Measurements from ENCODE around the gene CACNA1B.

CACNA1B gene

DNA sequence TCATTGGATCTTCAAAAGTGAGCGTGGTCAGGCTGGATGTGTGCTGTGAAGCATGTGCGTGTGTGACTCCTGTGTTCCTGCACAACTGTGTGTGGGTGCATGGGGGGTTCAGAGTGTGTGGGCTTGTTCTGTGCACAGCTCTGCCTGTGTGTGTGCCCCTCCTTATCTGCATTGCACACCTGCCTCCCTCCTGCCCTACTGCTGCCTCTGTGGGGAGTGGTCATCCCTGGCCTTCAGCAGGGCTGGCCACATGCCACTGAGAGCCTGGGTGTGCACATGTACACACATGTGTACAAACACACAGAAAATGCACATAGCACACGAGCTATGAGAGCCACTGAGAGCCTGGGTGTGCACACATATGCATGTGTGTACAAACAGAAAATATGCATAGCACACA lies 92.1 kb downstream of the CACNA1B start:
- no peak for DNase-seq

DNA sequence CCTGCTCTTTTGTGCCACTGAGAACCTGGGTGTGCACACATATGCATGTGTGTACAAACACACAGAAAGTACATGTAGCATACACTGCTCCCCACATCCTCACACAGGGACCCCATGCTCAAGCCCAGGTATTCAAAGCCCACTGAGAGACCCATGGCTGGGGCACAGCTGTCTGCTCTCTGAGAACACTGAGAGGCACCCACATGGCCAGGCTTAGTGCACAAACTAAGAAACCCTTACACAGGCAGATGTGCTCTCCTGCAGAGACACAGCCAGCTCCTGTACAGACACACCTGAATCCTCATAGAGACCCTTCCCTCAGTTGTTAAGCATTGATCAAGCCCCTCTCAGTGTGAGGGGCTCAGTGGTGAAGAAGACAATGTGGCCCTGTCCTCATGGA lies 92.5 kb downstream of the CACNA1B start:
- DNase-seq, result no peak

DNA sequence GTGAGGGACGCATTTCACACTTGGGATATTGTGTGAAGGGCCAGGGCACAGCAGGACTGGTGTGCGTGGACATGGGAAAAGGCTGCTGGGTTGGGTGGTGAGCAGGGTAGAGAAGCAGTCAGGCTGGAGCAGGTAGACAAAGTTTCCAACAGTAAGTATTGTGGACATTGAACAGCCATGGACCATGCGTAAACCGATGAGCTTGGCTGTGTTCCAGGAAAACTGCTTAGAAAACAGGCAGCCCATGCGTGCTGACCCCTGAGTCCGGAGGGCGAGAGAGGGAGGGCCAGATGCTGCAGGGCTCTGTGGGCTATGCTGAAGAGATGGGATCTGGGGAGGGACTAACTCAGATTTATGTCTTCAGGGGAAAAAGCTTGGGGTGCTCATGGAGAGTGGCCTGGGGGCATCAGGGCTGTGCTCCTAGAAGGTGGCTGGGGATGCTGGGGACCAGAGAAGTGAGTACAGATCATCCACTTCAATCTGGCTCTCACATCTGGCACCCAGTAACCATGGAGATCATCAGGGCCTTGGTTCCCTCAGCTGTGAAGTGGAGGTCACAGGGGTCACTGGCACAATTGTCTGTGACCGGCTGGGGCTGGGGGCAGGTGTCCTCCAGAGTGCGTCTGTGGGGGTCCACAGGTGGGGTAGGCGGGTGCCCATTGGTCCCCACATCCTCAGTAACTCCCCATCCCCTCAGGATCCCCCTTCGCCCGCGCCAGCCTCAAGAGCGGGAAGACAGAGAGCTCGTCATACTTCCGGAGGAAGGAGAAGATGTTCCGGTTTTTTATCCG lies 93.3 kb downstream of the CACNA1B start:
- no peak for DNase-seq

DNA sequence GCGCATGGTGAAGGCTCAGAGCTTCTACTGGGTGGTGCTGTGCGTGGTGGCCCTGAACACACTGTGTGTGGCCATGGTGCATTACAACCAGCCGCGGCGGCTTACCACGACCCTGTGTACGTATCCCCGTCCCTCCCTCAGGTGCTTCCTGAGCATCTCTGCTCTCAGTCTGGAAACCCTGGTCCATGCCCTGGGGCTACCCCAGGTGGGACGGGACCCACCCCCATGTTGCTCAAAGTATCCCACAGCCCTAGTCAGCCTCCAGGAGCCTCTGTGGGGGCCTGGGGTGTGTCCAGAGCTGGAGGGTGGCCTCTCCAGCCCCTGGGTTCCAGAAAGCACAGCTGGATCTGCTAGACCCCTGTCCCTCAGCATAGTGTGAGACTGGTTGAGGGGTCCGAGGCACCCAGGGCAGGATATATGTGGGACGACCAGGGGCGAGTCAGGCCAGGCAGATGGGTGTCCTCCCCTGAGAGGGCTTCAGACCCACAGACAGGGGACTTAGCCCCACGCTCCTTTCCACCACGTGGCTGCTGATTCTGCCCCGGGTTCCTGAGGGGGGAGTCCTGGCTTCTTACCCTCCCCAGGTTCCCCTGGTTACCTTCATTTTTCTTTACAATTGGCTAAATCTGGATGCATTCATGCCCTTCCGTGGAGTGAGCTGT lies 94.0 kb downstream of the CACNA1B start:
- DNase-seq, result no peak

DNA sequence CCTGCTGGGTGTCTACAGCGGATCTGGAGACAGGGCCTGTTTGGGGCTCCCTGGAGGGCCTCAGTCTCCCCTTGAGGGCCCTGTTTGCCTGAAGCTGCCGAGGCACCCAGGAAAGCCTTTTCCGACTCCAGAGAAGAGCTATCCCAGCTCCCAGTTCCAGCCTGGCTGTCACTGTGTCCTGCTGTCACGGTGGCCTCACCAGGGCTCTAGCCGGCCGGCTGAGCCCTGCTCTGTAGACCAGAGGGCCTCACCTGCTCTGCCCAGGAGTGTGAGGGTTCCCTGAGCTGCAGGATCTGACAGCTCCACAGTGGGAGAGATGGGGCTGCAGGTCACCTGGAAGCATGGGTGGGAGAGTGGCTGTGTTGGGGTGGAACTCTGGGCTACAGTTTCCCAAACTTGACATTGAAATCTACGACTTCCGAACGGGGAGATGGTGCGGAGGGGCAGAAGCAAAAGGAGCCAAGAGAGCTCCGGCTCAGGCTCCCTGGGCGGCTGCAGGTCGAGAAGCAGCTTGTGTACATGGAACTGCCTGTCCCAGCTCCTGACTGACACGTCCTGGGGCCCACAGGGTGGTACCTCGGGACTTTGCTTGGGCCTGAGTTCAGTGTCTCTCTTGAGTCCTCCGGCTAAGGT lies 94.9 kb downstream of the CACNA1B start:
- no peak for DNase-seq

DNA sequence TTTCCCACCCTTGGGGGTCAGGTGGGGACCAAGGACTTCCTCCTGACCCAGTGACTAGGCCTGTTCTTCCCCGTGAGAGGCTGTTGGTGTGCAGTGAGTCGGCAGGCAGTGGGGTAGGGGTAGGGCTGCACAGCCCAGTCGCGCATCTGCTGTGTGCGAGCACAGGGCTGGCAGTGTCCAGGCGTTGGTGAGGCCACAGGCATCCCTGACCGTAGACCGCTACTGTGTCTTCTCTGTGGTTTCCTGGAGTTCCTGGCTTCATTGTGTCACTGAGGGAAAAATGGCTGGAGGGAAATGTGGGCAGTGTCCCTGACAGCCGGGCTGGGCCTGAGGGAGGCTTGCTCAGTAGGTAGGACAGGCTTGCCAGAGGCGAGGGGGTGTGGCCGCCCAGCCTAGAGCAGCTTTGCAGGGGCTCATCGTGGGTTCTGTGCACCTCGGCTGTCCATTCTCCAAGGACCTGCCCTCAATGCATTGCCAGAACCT lies 95.4 kb downstream of the CACNA1B start:
- DNase-seq, result no peak

DNA sequence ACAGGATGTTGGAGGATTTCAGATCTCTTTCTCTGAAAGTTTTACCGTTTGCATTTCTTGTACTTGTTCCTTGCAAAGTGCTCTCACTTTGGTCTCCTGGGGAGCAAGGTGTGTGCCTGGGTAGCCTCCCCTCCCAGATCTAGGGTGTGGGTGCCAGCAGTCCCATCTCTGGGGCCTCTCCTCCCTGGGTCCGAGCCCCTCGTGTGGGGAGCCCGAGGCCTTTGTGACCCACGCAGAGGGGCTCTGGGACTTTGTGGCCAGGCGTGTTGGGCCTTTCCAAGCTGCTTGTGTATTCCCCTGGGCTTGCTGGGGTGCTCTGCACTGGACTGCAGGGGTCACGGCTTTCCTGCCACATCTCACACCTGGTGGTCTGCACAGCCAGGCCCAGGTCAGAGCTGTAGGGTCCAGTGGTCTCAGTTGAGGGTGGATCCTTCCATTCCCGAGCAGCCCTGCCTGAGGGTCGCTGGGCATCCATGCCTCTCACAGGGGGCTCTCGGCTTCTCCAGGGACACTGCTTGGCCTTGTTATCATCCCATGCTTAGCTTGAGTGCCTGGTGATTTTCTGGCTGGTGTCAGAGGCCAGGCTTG lies 96.3 kb downstream of the CACNA1B start:
- DNase-seq, result no peak

GRCh38 chr9:137974746-137975526 lies 97.4 kb downstream of the CACNA1B start:
- no peak for DNase-seq

DNA sequence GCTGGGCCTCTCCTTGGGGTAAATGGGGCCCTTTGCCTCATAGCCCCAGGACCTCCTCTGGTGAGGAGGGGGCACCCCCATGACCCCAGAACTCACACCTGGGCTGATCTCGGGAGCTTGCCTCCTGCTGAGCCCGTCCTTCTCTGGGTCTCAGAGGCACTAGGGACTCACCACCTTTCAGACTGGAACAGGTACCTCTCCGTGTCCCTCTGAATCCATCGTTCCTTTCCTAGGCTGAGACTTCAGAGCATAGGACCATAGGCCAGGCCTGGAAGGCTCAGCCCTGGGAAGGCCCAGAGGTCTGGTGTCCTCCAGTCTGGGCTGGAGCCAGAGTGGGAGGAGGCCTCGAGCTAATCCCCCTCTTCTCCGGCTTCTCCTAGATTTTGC lies 97.9 kb downstream of the CACNA1B start:
- DNase-seq, result no peak

GRCh38 chr9:137975936-137976565 lies 98.5 kb downstream of the CACNA1B start:
- no peak for DNase-seq

DNA sequence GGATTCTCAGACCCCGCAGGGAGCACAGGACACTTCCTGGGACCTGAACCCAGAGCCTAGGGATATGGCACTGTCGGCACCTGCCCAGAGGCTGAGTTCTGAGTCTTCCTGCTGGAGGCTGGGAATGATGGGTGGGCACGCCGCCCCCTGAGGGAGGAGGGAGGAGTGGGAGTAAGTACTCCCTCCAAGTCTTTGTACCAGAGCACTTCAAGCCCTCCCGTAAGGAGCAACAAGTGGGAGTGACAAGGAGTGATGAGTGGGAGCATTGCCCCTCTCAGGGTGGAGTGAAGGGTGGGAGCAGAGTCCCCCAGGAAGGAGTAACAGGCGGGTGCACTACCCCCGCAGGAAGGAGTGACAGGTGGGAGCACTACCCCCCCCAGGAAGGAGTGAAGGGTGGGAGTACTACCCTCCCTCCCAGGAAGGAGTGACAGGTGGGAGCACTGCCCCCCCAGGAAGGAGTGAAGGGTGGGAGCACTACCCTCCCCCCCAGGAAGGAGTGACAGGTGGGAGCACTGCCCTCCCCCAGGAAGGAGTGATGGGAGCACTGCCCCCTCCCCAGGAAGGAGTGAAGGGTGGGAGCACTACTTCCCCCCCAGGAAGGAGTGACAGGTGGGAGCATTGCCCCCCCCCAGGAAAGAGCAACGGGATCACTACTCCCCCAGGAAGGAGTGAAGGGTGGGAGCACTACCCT lies 100.1 kb downstream of the CACNA1B start:
- no peak for DNase-seq

DNA sequence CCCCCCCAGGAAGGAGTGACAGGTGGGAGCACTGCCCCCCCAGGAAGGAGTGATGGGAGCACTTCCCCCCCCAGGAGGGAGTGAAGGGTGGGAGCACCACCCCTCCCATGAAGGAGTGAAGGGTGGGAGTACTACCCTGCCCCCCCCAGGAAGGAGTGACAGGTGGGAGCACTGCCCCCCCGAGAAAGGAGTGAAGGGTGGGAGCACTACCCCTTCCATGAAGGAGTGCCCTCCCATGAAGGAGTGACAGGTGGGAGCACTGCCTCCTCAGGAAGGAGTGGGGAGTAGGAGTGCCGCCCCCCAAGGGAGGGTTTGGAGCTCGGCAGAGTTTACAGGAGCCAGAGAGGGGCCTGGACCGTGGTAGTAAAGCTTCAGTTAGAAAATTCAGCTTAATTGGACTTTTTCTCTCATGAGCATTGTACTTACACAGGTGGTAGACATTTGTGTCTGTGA lies 100.7 kb downstream of the CACNA1B start:
- no peak for DNase-seq

DNA sequence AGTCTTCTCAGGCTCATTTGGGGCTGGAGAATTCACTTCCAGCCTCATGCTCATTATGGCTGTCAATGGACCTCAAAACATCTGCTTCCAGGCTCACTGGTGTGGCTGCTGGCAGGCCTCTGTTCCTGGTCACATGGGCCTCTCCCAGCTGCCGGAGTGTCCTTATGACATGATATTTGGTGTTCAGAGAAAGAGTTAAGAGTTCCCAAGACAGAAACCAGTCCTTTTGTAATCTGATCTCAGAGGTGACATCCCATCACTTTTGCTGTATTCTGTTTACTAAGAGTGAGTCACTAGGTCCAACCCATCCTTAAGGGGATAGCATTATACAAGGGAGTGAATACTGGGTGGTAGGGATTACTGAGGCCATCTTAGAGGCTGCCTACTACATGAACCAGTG lies 104.6 kb downstream of the CACNA1B start:
- no peak for DNase-seq

GRCh38 chr9:137984005-137984404 lies 106.4 kb downstream of the CACNA1B start:
- no peak for DNase-seq

- DNase-seq, result no peak
These were observed 107.1 kb downstream of the CACNA1B start for GRCh38 chr9:137984520-137985257.

- DNase-seq, result no peak
These were observed 108.1 kb downstream of the CACNA1B start for GRCh38 chr9:137985637-137986071.

DNA sequence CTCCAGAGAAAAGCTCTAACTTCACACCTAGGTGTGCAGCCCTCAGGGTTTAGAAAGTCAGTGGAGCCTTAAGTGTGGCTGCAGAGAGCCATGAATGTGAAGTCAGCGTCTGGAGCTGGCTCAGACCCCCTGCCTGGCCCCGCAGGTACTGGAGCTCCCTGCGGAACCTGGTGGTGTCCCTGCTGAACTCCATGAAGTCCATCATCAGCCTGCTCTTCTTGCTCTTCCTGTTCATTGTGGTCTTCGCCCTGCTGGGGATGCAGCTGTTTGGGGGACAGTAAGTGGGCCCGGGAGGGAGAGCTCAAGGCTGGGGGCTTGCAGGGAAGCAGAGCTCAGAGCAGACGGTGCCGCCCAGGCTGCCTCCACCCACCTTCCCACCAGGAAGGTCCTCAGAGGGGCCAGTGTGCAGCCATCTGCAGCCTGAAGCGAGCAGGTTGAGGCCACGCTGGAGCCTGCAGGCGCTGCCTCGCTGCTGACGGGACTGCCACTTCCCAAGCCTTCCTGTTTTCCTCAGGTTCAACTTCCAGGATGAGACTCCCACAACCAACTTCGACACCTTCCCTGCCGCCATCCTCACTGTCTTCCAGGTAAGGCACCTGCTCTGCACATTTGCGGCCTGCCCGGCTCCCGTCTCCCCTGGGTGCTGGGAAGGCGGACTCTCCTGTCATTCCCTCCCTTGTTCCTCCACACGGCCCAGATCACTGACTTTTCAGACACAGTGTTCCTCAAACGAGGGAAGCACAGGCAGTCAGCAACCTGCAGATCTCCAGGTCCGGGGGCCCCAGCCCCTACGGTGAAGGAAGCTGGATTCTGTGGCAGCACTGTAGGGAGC lies 108.9 kb downstream of the CACNA1B start:
- no peak for DNase-seq

- DNase-seq, result no peak
These were observed 109.9 kb downstream of the CACNA1B start for GRCh38 chr9:137987244-137988030.

DNA sequence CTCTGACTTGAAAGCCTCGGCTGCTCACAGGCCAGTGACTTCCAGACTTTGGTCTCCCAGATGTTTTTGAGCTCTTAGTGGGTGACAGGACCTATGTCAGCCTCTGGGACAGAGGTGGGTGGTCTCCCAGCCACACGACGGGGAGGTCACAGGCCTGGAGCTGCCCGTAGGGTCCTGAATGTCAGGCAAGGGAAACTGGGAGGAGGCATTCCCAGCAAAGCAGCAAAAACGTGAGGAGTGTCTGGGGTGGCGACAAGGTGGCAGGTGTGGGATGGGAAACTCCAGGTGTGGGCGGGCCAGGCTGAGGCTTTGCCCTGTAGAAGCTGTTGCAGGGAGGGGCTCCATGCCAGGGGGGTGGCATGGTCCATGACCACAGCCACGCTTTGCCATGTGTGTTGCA lies 110.5 kb downstream of the CACNA1B start:
- DNase-seq, result no peak
